ENCODE measurements around the gene NUPR2. TPM values are rescaled to one million over a fixed set of nuclear protein-coding genes. Genes with fewer than 3 reads are reported as not detected.

The NUPR2 gene
- total and polyA plus RNA-seq, 2 of the 8 experiments (the other 6 are each of a cell fraction or from before 2014, with no cell fraction given) = not detected

DNA sequence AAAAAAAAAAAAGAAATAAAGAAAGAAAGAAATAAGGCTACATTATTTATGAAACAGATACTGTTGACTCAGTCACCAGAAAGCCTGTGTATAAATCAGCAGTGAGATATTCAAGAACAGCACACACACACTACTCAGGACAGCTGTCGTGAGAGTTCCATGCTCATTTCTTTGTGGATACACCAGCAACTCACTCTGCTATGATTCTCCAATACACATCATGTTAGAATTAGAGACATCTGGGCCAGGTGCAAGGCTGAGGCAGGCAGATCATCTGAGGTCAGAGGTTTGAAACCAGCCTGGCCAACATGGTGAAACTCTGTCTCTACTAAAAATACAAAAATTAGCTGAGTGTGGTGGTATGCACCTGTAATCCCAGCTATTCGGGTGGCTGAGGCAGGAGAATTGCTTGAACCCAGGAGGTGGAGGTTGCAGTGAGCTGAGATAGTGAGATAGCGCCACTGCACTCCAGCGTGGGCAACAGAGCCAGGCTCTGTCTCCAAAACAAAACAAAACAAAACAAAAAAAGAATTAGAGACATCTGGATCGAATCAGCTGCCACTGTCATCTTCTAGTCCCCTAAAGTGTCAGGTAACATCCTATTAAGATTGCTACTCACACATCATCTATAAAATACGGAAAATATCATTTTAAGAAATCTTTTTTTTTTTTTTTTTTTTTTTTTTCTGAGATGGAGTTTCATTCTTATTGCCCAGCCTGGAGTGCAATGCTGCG lies 11.2 kb upstream of the NUPR2 start (continued):
- TF ChIP-seq, protein P1, sequence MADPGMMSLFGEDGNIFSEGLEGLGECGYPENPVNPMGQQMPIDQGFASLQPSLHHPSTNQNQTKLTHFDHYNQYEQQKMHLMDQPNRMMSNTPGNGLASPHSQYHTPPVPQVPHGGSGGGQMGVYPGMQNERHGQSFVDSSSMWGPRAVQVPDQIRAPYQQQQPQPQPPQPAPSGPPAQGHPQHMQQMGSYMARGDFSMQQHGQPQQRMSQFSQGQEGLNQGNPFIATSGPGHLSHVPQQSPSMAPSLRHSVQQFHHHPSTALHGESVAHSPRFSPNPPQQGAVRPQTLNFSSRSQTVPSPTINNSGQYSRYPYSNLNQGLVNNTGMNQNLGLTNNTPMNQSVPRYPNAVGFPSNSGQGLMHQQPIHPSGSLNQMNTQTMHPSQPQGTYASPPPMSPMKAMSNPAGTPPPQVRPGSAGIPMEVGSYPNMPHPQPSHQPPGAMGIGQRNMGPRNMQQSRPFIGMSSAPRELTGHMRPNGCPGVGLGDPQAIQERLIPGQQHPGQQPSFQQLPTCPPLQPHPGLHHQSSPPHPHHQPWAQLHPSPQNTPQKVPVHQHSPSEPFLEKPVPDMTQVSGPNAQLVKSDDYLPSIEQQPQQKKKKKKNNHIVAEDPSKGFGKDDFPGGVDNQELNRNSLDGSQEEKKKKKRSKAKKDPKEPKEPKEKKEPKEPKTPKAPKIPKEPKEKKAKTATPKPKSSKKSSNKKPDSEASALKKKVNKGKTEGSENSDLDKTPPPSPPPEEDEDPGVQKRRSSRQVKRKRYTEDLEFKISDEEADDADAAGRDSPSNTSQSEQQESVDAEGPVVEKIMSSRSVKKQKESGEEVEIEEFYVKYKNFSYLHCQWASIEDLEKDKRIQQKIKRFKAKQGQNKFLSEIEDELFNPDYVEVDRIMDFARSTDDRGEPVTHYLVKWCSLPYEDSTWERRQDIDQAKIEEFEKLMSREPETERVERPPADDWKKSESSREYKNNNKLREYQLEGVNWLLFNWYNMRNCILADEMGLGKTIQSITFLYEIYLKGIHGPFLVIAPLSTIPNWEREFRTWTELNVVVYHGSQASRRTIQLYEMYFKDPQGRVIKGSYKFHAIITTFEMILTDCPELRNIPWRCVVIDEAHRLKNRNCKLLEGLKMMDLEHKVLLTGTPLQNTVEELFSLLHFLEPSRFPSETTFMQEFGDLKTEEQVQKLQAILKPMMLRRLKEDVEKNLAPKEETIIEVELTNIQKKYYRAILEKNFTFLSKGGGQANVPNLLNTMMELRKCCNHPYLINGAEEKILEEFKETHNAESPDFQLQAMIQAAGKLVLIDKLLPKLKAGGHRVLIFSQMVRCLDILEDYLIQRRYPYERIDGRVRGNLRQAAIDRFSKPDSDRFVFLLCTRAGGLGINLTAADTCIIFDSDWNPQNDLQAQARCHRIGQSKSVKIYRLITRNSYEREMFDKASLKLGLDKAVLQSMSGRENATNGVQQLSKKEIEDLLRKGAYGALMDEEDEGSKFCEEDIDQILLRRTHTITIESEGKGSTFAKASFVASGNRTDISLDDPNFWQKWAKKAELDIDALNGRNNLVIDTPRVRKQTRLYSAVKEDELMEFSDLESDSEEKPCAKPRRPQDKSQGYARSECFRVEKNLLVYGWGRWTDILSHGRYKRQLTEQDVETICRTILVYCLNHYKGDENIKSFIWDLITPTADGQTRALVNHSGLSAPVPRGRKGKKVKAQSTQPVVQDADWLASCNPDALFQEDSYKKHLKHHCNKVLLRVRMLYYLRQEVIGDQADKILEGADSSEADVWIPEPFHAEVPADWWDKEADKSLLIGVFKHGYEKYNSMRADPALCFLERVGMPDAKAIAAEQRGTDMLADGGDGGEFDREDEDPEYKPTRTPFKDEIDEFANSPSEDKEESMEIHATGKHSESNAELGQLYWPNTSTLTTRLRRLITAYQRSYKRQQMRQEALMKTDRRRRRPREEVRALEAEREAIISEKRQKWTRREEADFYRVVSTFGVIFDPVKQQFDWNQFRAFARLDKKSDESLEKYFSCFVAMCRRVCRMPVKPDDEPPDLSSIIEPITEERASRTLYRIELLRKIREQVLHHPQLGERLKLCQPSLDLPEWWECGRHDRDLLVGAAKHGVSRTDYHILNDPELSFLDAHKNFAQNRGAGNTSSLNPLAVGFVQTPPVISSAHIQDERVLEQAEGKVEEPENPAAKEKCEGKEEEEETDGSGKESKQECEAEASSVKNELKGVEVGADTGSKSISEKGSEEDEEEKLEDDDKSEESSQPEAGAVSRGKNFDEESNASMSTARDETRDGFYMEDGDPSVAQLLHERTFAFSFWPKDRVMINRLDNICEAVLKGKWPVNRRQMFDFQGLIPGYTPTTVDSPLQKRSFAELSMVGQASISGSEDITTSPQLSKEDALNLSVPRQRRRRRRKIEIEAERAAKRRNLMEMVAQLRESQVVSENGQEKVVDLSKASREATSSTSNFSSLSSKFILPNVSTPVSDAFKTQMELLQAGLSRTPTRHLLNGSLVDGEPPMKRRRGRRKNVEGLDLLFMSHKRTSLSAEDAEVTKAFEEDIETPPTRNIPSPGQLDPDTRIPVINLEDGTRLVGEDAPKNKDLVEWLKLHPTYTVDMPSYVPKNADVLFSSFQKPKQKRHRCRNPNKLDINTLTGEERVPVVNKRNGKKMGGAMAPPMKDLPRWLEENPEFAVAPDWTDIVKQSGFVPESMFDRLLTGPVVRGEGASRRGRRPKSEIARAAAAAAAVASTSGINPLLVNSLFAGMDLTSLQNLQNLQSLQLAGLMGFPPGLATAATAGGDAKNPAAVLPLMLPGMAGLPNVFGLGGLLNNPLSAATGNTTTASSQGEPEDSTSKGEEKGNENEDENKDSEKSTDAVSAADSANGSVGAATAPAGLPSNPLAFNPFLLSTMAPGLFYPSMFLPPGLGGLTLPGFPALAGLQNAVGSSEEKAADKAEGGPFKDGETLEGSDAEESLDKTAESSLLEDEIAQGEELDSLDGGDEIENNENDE (IDR thresholded peaks at IDR 0.05; ENCODE audit: insufficient replicate concordance, low read length) = no peak

All from H1 (cell line).